Activated CD4-positive, alpha-beta T cell treated with anti-CD3 and anti-CD28 coated beads, Interleukin-2, amount 50 U/mL, for 24 hours (primary cell): Measurements from ENCODE around the gene EWSR1.

Experiments used
- DNase-seq, 2 donors: peaks; one replicate each; pipeline ENCODE4 v3.0.0-alpha.2; 2020; ENCODE audit warnings: low read depth in 1 of 2, low spot score in 1 of 2

EWSR1 gene

DNA sequence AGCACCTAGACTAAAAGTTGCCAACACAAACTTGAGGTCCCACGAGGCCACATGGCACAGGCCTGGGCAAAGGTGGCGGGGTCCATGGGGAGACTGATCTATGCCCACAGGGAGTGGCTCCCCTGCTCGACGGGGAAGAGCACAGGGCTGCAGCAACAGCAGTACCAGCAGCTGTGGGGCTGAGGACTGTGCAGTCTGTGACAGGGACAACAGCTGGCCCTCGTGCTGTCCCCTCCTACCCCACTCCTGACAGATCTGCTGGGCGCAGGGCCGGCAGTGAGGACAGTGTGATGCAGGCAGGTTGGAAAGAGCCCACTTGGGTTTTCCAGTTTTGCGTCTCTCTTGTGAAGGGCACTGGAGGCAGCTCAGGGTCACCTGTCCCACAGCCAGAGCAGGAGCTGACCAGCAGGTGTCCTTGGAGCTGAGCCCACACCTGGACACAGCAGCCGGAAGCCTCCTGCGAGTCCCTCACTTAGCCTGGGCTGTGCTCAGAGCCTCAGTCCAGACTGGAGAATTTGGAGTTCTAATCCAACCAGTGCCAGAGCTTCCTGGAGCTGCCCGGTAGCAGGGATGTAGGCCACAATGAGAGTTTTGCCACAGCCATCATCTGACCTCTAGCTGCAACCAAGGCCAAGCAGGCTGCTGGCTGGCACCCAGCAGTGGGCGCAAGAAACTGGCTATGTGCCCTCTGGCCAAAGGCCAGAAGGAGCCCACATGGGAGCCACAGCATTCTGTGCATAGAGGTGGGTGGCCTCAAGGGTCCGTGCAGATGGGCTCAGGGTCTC, 34.8 kb downstream of the EWSR1 start:
- no peak for DNase-seq

DNA sequence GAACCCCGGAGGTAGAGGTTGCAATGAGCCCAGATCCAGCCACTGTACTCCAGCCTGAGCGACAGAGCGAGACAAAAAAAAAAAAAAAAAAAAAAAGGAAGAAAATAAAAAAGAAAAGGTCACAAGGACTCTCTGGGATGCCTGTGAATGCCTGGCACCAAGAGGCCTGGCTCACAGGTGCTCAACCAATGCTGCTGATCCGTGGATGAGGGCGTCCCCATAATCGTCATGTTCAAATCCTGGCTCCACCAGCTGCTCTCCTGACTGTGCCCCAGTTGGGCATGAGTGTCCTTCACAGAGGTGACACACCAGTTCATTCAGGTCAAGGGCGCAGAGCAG, 37.7 kb downstream of the EWSR1 start:
- DNase-seq: no peak

GRCh38 chr22:29306175-29306834, 38.2 kb downstream of the EWSR1 start, which contains the start of gene GAS2L1:
GAS2L1 (plus strand) TSS chr22:29306650; CDS start chr22:29308106, 1,456 bp downstream.
- no peak for DNase-seq

DNA sequence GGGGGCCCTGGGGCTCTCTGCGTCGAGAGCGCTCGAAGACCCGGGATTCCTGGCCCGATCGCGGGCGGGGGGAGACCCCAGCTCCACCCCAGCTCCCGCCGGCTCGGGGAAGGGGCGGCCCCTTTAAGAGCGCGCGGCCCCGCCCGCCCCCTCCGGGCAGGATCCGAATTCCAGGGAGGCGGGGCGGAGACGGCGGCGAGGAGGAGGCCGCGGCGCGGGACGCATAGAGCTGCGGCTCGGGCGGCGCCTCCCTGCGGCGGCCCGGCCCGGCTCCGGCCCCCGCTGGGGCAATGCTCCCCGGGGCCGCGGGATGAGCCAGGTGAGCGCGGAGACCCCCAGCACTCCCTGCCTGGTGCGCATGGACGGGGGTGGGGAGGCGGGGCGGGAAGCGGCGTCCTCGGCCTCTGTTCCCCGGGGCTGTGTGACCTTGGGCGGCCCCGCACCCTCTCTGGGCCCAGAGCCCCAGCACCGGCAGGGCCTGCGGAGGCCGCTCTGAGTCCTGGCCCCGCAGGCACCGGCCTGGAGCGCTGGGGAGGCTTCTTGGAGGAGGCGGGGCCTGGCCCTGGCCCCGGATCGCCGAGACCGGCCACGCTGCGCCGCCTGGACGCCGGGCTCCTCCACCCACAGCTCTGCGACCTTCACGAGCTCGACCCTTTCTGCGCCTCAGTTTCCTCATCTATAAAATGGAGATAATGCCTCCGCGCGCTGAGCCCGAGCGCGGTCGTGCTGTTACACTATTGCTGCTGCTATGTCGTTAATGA, 38.9 kb downstream of the EWSR1 start:
- DNase-seq: no peak

DNA sequence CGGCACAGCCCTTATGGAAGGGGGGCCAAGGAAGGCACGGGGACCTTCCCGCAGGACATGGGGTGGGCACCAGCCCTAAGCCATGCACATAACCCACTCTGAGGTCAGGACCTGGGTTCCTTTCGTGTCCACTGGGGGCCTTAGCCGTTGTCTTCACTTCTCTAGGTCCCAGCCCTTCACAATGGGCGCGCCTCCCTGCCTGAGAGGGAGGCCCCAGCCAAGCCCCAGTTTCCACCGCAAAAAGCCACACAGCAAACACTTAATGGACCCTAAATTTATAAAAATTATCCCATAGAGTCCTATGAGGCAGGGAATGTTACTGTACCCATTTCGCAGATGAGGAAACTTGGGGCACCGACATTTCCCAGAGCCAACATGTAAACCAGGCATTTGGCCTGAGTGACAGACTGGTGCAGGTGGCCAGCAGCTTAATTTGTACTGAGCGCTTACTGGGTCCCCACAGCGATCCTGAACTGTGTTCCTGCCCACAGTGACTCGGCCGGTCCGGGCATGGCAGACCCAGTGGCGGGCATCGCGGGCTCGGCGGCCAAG, 39.6 kb downstream of the EWSR1 start:
- no peak for DNase-seq

GRCh38 chr22:29308148-29308790, 40.2 kb downstream of the EWSR1 start:
- no peak for DNase-seq

DNA sequence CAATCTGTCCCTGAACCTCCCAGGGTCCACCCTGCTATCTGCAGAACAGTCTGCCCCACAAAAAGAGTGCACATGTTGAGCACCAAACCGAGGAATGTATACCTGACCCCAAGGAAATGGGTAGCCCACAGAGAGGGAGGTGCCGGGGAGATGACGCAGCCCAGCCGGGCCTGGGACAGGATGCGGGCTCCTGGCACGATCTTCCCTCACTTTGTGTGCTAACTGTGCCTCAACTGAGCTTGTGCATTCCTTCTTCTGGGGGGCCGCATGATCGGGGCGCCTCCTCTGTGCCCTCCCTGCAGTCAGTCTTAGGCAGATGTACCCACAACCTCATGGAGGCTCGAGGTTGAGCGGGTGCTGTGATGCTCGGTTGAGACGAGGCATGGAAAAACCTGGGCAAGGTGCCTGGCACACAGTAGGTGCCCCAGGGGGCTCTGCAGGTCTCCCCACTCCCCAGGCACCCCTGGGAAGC, 40.8 kb downstream of the EWSR1 start:
- no peak for DNase-seq

- DNase-seq: no peak
Measured at GRCh38 chr22:29309332-29310064, 41.4 kb downstream of the EWSR1 start.

DNA sequence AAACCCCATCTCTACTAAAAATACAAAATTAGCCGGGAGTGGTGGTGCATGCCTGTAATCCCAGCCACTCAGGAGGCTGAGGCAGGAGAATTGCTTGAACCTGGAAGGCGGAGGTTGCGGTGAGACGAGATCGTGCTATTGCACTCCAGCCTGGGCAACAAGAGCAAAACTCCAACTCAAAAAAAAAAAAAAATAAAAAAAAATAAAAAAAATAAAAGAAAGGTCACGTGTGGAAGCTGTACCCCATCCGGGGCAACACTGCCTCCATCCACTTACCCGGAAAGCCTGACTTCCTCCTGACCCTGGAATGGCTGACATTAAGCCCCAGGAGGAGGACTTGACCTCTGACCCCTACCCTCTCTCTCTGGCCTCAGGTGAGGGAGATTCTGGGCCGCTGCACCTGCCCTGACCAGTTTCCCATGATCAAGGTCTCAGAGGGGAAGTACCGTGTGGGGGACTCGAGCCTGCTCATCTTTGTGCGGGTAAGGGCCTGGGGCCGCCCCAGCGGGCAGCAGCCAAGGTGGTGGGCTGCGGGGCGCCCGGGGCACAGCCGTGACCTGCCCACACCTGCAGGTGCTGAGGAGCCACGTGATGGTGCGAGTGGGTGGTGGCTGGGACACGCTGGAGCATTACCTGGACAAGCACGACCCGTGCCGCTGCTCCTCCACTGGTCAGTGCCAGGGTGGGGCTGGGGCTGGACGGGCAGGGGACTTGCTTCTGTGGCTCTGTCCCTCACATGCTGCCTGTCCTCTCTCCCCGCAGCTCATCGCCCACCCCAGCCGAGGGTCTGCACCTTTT, 42.2 kb downstream of the EWSR1 start:
- no peak for DNase-seq

DNA sequence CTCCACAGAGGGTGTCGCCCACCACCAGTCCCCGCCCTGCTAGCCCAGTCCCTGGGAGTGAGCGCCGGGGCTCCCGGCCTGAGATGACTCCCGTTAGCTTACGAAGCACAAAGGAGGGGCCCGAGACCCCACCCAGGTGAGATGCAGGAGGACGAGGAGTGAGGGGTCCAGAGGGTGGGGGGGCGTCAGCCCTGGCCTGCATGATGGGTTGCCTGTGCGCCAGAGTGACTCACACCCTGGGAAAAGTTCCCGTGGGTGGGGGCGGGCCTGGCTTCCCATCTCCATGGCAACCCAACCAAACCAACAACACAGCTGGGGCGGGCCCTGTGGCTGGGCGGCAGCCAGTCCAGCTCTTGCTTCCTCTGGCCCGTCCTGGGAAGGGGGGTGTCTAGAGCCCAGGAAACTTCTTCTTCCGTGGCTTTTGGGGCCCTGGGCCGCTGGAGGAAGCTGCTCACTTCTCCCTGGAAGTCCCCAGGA, 42.8 kb downstream of the EWSR1 start:
- peak in 1 of 2 donors; percentile 63 for DNase-seq

DNA sequence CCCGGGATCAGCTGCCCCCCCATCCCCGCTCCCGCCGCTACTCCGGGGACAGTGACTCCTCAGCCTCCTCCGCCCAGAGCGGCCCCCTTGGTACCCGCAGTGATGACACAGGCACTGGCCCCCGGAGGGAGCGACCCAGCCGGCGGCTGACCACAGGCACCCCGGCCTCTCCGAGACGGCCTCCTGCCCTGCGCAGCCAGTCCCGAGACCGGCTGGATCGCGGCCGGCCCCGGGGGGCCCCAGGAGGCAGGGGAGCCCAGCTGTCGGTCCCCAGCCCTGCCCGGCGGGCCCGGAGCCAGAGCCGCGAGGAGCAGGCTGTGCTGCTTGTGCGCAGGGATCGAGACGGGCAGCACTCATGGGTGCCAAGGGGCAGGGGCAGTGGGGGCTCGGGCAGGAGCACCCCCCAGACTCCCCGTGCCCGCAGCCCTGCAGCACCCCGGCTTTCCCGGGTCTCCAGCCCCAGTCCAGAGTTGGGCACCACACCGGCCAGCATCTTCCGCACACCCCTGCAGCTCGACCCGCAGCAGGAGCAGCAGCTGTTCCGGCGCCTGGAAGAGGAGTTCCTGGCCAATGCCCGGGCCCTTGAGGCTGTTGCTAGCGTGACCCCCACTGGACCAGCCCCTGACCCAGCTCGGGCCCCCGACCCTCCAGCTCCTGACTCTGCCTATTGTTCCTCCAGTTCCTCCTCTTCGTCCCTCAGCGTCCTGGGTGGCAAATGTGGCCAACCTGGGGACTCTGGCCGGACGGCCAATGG, 43.6 kb downstream of the EWSR1 start:
- no peak for DNase-seq

- no peak for DNase-seq
Measured at GRCh38 chr22:29312218-29313125, 44.4 kb downstream of the EWSR1 start.

- no peak for DNase-seq
Measured at GRCh38 chr22:29313126-29313575, 45.1 kb downstream of the EWSR1 start.

- no peak for DNase-seq
Measured at GRCh38 chr22:29313576-29314466, 45.8 kb downstream of the EWSR1 start.

- no peak for DNase-seq
Measured at GRCh38 chr22:29314537-29315285, 46.6 kb downstream of the EWSR1 start.
